Sciatic nerve (tissue), 2 donors: ENCODE results near the gene AGRN. TPM values are rescaled to one million over a fixed set of nuclear protein-coding genes. Genes with fewer than 3 reads are reported as not detected.
A peak's percentile ranks its signal among the peaks of the same experiment; 100 is the strongest.
"Not testable (repeated sequence)": the region's sequence is repeated elsewhere in the genome, so short reads cannot be mapped to it uniquely, and the experiment has no call there.

Source experiments
- ATAC-seq: fragments of 200-7000 bp; cut with Tn5 transposase; one replicate; pipeline ENCODE4 v1.9.1; 2020; ENCODE audit warnings: mild to moderate bottlenecking, moderate library complexity
- DNase-seq: peaks from one replicate; pipeline ENCODE4 v3.0.0-alpha.2; 2020; ENCODE audit warnings: low spot score
- intact Hi-C: fragments of 100-400 bp; cut with DNase I; formaldehyde crosslinking; loops from one replicate; pipeline ENCODE4 v1.14.2; 2022
- total RNA-seq: library from RNA; stranded (reverse); fragmentation: NEBNext Ultra II Directional; extraction: Animal tissue kit (Norgen Biotek cat#: 25700); gene quantifications from one replicate; pipeline ENCODE4 v1.2.1, GENCODE V29; 2021
- donor health status: DM: no; HTN: no; CAD: no.
- donor health status: DM: no; HTN: no; CAD: no.

AGRN gene
- total RNA-seq, 1 donor from 2014 or later: 22.0 TPM

- intact Hi-C loops: no loop called here
- DNase-seq (no peak), ATAC-seq (no peak)
Observed at GRCh38 chr1:1092894-1093609, 73.1 kb downstream of the AGRN start.

GRCh38 chr1:1093610-1093943 is 73.7 kb downstream of the AGRN start:
- DNase-seq: peak; percentile 41
- no peak for ATAC-seq
- intact Hi-C loops: no loop called here

GRCh38 chr1:1094981-1095380 is 75.1 kb downstream of the AGRN start:
- no peak for ATAC-seq
- intact Hi-C loops: no loop called here
- no peak for DNase-seq

GRCh38 chr1:1096136-1096535 is 76.2 kb downstream of the AGRN start:
- DNase-seq, intact Hi-C loops, ATAC-seq: not testable (repeated sequence)

- intact Hi-C loops: no loop called here
- DNase-seq: no peak
Observed at GRCh38 chr1:1098681-1099421, 78.9 kb downstream of the AGRN start.

GRCh38 chr1:1099506-1100183 is 79.7 kb downstream of the AGRN start:
- DNase-seq (no peak), ATAC-seq (no peak)
- intact Hi-C loops: no loop called here

More at GRCh38 chr1:1098681-1099421, 78.9 kb downstream of the AGRN start:
- no peak for ATAC-seq

GRCh38 chr1:1100296-1100695 is 80.4 kb downstream of the AGRN start:
- ATAC-seq (no peak), DNase-seq (no peak)
- intact Hi-C loops: no loop called here

GRCh38 chr1:1101503-1101902 is 81.6 kb downstream of the AGRN start:
- DNase-seq (no peak), ATAC-seq (no peak)
- intact Hi-C loops: no loop called here

GRCh38 chr1:1104152-1104551 is 84.2 kb downstream of the AGRN start:
- DNase-seq: peak; percentile 26
- ATAC-seq, intact Hi-C loops: not testable (repeated sequence)

Other genes with a start within 250 kb of the AGRN start
- 6.4 TPM for gene SAMD11, start 96.2 kb upstream of the AGRN start, total RNA-seq
- 43.7 TPM for gene NOC2L, start 60.9 kb upstream of the AGRN start, total RNA-seq
- gene KLHL17, start 59.5 kb upstream of the AGRN start, total RNA-seq: 10.6 TPM
- 0.40 TPM for gene PLEKHN1, start 53.6 kb upstream of the AGRN start, total RNA-seq
- not detected for gene PERM1, start 38.0 kb upstream of the AGRN start, total RNA-seq
- 30.5 TPM for gene HES4, start 20.0 kb upstream of the AGRN start, total RNA-seq
- gene ISG15, start 6.6 kb upstream of the AGRN start, total RNA-seq: 18.8 TPM
- not detected for gene RNF223, start 54.2 kb downstream of the AGRN start, total RNA-seq
- gene C1orf159, start 96.0 kb downstream of the AGRN start, total RNA-seq: 12.0 TPM
- 0.71 TPM for gene TTLL10, start 153.8 kb downstream of the AGRN start, total RNA-seq
- gene TNFRSF18, start 186.5 kb downstream of the AGRN start, total RNA-seq: 0.58 TPM
- 2.5 TPM for gene TNFRSF4, start 194.0 kb downstream of the AGRN start, total RNA-seq
- 94.9 TPM for gene SDF4, start 211.9 kb downstream of the AGRN start, total RNA-seq
- gene B3GALT6, start 212.1 kb downstream of the AGRN start, total RNA-seq: 10.9 TPM
- 3.5 TPM for gene C1QTNF12, start 226.6 kb downstream of the AGRN start, total RNA-seq